MM.1S (cell line): ENCODE results near the gene CPT1B.

Source experiments
- EZH2 ChIP-seq: fragments of 300-600 bp; sonication (generic); optimal IDR thresholded peaks from 2 replicates; pipeline ENCODE3; 2017; ENCODE audit warnings: low read depth, mild to moderate bottlenecking, antibody characterized with exemption, low read length, mixed read lengths
- EZH2phosphoT487 ChIP-seq: fragments of 300-600 bp; sonication (generic); IDR thresholded peaks from 2 replicates; pipeline ENCODE4 v1.6.1; 2018; ENCODE audit warnings: antibody characterized with exemption, low read length
- TF ChIP-seq, protein P1 (sequence below): fragments of 300-600 bp; sonication (generic); IDR thresholded peaks from 2 replicates; pipeline ENCODE4 v1.5.1; 2016; ENCODE audit warnings: antibody characterized with exemption, low read length, mixed read lengths

DNA sequence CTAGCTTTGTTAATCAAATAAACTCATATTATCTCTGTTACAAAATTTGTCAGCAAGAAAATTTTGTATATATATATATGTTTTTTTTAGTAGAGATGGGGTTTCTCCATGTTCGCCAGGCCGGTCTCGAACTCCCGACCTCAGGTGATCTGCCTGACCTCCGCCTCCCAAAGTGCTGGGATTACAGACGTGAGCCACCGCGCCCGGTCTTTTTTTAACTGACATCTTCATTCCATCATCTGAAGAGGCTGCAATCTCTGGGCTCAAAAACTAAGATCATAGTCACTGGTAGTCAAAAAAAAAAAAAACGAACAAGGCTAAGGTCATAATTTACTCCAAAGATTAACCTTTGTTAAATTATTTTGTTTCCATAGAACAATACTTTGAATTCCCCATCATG lies 37.8 kb downstream of the CPT1B start:
- TF ChIP-seq, protein P1, sequence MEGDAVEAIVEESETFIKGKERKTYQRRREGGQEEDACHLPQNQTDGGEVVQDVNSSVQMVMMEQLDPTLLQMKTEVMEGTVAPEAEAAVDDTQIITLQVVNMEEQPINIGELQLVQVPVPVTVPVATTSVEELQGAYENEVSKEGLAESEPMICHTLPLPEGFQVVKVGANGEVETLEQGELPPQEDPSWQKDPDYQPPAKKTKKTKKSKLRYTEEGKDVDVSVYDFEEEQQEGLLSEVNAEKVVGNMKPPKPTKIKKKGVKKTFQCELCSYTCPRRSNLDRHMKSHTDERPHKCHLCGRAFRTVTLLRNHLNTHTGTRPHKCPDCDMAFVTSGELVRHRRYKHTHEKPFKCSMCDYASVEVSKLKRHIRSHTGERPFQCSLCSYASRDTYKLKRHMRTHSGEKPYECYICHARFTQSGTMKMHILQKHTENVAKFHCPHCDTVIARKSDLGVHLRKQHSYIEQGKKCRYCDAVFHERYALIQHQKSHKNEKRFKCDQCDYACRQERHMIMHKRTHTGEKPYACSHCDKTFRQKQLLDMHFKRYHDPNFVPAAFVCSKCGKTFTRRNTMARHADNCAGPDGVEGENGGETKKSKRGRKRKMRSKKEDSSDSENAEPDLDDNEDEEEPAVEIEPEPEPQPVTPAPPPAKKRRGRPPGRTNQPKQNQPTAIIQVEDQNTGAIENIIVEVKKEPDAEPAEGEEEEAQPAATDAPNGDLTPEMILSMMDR, result no peak
- no peak for TF ChIP-seq EZH2
- no peak for TF ChIP-seq EZH2phosphoT487
